Activated naive CD4-positive, alpha-beta T cell treated with anti-CD3 and anti-CD28 coated beads, Interleukin-2, amount 10 ng/mL, durations not matched to agents 7 days and 5 days (primary cell): ENCODE results near the gene CALN1.

Source experiments
- CTCF ChIA-PET: fragments of 350-600 bp; sonication (Branson Sonifier 250); formaldehyde crosslinking; loops from one replicate; lab custom pipeline; 2021; ENCODE audit warnings: antibody characterized with exemption; lab: Charles Lee
- DNase-seq: peaks from one replicate; pipeline ENCODE4 v3.0.0-alpha.2; 2020
- H3K27ac Mint-ChIP-seq: one replicate; pipeline ENCODE4 v1.8.0; 2021; ENCODE audit warnings: mild to moderate bottlenecking, moderate library complexity, mixed read lengths
- H3K27me3 Mint-ChIP-seq: one replicate; pipeline ENCODE4 v1.8.0; 2021; ENCODE audit warnings: mild to moderate bottlenecking, mixed read lengths
- H3K36me3 Mint-ChIP-seq: one replicate; pipeline ENCODE4 v1.8.0; 2021; ENCODE audit warnings: mixed read lengths
- H3K4me1 Mint-ChIP-seq: one replicate; pipeline ENCODE4 v1.8.0; 2021; ENCODE audit warnings: mixed read lengths
- H3K4me3 Mint-ChIP-seq: one replicate; pipeline ENCODE4 v1.8.0; 2021; ENCODE audit warnings: mild to moderate bottlenecking, moderate library complexity, mixed read lengths
- H3K9me3 Mint-ChIP-seq: one replicate; pipeline ENCODE4 v1.8.0; 2021; ENCODE audit warnings: mixed read lengths

Gene CALN1

GRCh38 chr7:72430531-72430930 is 18.4 kb upstream of the CALN1 start:
- no peaks in the 10 kb centered on the region for H3K9me3 Mint-ChIP-seq
- CTCF ChIA-PET: no interaction called here
- no peak overlapping the region for H3K4me3 Mint-ChIP-seq
- H3K27me3 Mint-ChIP-seq: no peaks in the 10 kb centered on the region
- H3K27ac Mint-ChIP-seq: no peak overlapping the region
- no peaks in the 10 kb centered on the region for H3K36me3 Mint-ChIP-seq
- no peak for DNase-seq
- H3K4me1 Mint-ChIP-seq: no peaks in the 10 kb centered on the region

GRCh38 chr7:72429316-72429715 is 17.2 kb upstream of the CALN1 start:
- no peak for DNase-seq
- CTCF ChIA-PET: no interaction called here
- no peaks in the 10 kb centered on the region for H3K36me3 Mint-ChIP-seq

GRCh38 chr7:72416846-72417245 is 4.7 kb upstream of the CALN1 start:
- no peak overlapping the region for H3K4me3 Mint-ChIP-seq
- H3K36me3 Mint-ChIP-seq: no peaks in the 10 kb centered on the region
- no peak for DNase-seq
- H3K27me3 Mint-ChIP-seq: no peaks in the 10 kb centered on the region
- H3K4me1 Mint-ChIP-seq: no peaks in the 10 kb centered on the region
- H3K27ac Mint-ChIP-seq: no peak overlapping the region
- peaks cover 9% of the 10 kb centered on the region for H3K9me3 Mint-ChIP-seq
- CTCF ChIA-PET: no interaction called here

More at GRCh38 chr7:72429316-72429715, 17.2 kb upstream of the CALN1 start:
- Mint-ChIP-seq H3K4me3 (no peak overlapping the region), H3K9me3 (no peaks in the 10 kb centered on the region), H3K4me1 (no peaks in the 10 kb centered on the region), H3K27me3 (no peaks in the 10 kb centered on the region), H3K27ac (no peak overlapping the region)

GRCh38 chr7:72415586-72415985 is 3.4 kb upstream of the CALN1 start:
- no peaks in the 10 kb centered on the region for H3K36me3 Mint-ChIP-seq
- no peak overlapping the region for H3K4me3 Mint-ChIP-seq
- no peaks in the 10 kb centered on the region for H3K27me3 Mint-ChIP-seq
- H3K4me1 Mint-ChIP-seq: no peaks in the 10 kb centered on the region
- CTCF ChIA-PET: no interaction called here
- DNase-seq: no peak
- H3K9me3 Mint-ChIP-seq: peaks cover 4% of the 10 kb centered on the region
- no peak overlapping the region for H3K27ac Mint-ChIP-seq

GRCh38 chr7:72413886-72414285 is 1.7 kb upstream of the CALN1 start:
- Mint-ChIP-seq H3K4me1 (no peaks in the 10 kb centered on the region), H3K27ac (no peak overlapping the region), H3K27me3 (no peaks in the 10 kb centered on the region), H3K36me3 (no peaks in the 10 kb centered on the region), H3K4me3 (no peak overlapping the region), H3K9me3 (no peaks in the 10 kb centered on the region)
- CTCF ChIA-PET: no interaction called here
- DNase-seq: no peak

GRCh38 chr7:72413290-72413689 is 1.2 kb upstream of the CALN1 start:
- H3K27me3 Mint-ChIP-seq: no peaks in the 10 kb centered on the region
- H3K27ac Mint-ChIP-seq: no peak overlapping the region
- H3K4me3 Mint-ChIP-seq: no peak overlapping the region
- no peak for DNase-seq
- H3K9me3 Mint-ChIP-seq: no peaks in the 10 kb centered on the region
- H3K36me3 Mint-ChIP-seq: no peaks in the 10 kb centered on the region
- CTCF ChIA-PET: no interaction called here
- H3K4me1 Mint-ChIP-seq: no peaks in the 10 kb centered on the region

- Mint-ChIP-seq H3K4me3 (no peak overlapping the region), H3K9me3 (peaks cover 2% of the 10 kb centered on the region), H3K4me1 (no peaks in the 10 kb centered on the region), H3K27ac (no peak overlapping the region), H3K36me3 (no peaks in the 10 kb centered on the region), H3K27me3 (no peaks in the 10 kb centered on the region)
- DNase-seq: no peak
- CTCF ChIA-PET: interaction anchor here (0.6 kb wide), 1 partner anchor 29 kb away, joined by 3 read pairs; no protein-coding TSS in a partner anchor
These were observed 719 bp downstream of the CALN1 start for GRCh38 chr7:72411419-72411818.

GRCh38 chr7:72409638-72410015 is 2.5 kb downstream of the CALN1 start:
- CTCF ChIA-PET: no interaction called here
- no peaks in the 10 kb centered on the region for H3K4me1 Mint-ChIP-seq
- H3K27me3 Mint-ChIP-seq: no peaks in the 10 kb centered on the region

GRCh38 chr7:72408966-72409637 is 3.0 kb downstream of the CALN1 start:
- H3K27me3 Mint-ChIP-seq: no peaks in the 10 kb centered on the region
- peaks cover 4% of the 10 kb centered on the region for H3K9me3 Mint-ChIP-seq
- H3K36me3 Mint-ChIP-seq: no peaks in the 10 kb centered on the region
- CTCF ChIA-PET: no interaction called here
- H3K4me3 Mint-ChIP-seq: no peak overlapping the region
- no peak for DNase-seq
- H3K27ac Mint-ChIP-seq: no peak overlapping the region
- no peaks in the 10 kb centered on the region for H3K4me1 Mint-ChIP-seq

More at GRCh38 chr7:72409638-72410015, 2.5 kb downstream of the CALN1 start:
- no peak overlapping the region for H3K4me3 Mint-ChIP-seq
- no peak for DNase-seq
- H3K36me3 Mint-ChIP-seq: no peaks in the 10 kb centered on the region
- H3K27ac Mint-ChIP-seq: no peak overlapping the region
- peaks cover 2% of the 10 kb centered on the region for H3K9me3 Mint-ChIP-seq

GRCh38 chr7:72406820-72407403 is 5.2 kb downstream of the CALN1 start:
- Mint-ChIP-seq H3K9me3 (peaks cover 13% of the 10 kb centered on the region), H3K4me3 (no peak overlapping the region), H3K36me3 (no peaks in the 10 kb centered on the region), H3K27ac (no peak overlapping the region), H3K27me3 (no peaks in the 10 kb centered on the region), H3K4me1 (no peaks in the 10 kb centered on the region)
- CTCF ChIA-PET: no interaction called here
- DNase-seq: no peak

- Mint-ChIP-seq H3K27ac (no peak overlapping the region), H3K27me3 (no peaks in the 10 kb centered on the region), H3K36me3 (no peaks in the 10 kb centered on the region), H3K9me3 (peaks cover 19% of the 10 kb centered on the region), H3K4me3 (no peak overlapping the region), H3K4me1 (no peaks in the 10 kb centered on the region)
- CTCF ChIA-PET: no interaction called here
- no peak for DNase-seq
These were observed 6.3 kb downstream of the CALN1 start for GRCh38 chr7:72405871-72406270.

GRCh38 chr7:72405418-72405817 is 6.7 kb downstream of the CALN1 start:
- H3K4me3 Mint-ChIP-seq: no peak overlapping the region
- no peaks in the 10 kb centered on the region for H3K4me1 Mint-ChIP-seq
- H3K27me3 Mint-ChIP-seq: no peaks in the 10 kb centered on the region
- no peaks in the 10 kb centered on the region for H3K36me3 Mint-ChIP-seq
- no peak for DNase-seq
- H3K9me3 Mint-ChIP-seq: peaks cover 19% of the 10 kb centered on the region
- CTCF ChIA-PET: no interaction called here
- no peak overlapping the region for H3K27ac Mint-ChIP-seq

GRCh38 chr7:72404743-72405142 is 7.4 kb downstream of the CALN1 start:
- Mint-ChIP-seq H3K9me3 (peaks cover 25% of the 10 kb centered on the region), H3K4me3 (no peak overlapping the region), H3K36me3 (no peaks in the 10 kb centered on the region), H3K4me1 (no peaks in the 10 kb centered on the region), H3K27me3 (no peaks in the 10 kb centered on the region), H3K27ac (no peak overlapping the region)
- CTCF ChIA-PET: no interaction called here
- DNase-seq: no peak

- no peak for DNase-seq
- CTCF ChIA-PET: no interaction called here
- no peaks in the 10 kb centered on the region for H3K27me3 Mint-ChIP-seq
- no peaks in the 10 kb centered on the region for H3K36me3 Mint-ChIP-seq
- peaks cover 27% of the 10 kb centered on the region for H3K9me3 Mint-ChIP-seq
- H3K27ac Mint-ChIP-seq: no peak overlapping the region
- no peaks in the 10 kb centered on the region for H3K4me1 Mint-ChIP-seq
- no peak overlapping the region for H3K4me3 Mint-ChIP-seq
These were observed 8.6 kb downstream of the CALN1 start for GRCh38 chr7:72403458-72404076.

GRCh38 chr7:72394016-72394415 is 18.1 kb downstream of the CALN1 start:
- H3K9me3 Mint-ChIP-seq: peaks cover 18% of the 10 kb centered on the region

More at GRCh38 chr7:72394016-72394415, 18.1 kb downstream of the CALN1 start:
- CTCF ChIA-PET: no interaction called here
- H3K27ac Mint-ChIP-seq: no peak overlapping the region
- H3K27me3 Mint-ChIP-seq: no peaks in the 10 kb centered on the region
- DNase-seq: no peak
- no peaks in the 10 kb centered on the region for H3K36me3 Mint-ChIP-seq
- no peak overlapping the region for H3K4me3 Mint-ChIP-seq
- no peaks in the 10 kb centered on the region for H3K4me1 Mint-ChIP-seq
